Naive thymus-derived CD4-positive, alpha-beta T cell (primary cell): ENCODE data around the gene C1orf56. TPM values are rescaled to one million over a fixed set of nuclear protein-coding genes. Genes with fewer than 3 reads are reported as not detected.

ENCODE experiments used
- ATAC-seq: fragments of 150-1000 bp; cut with Tn5 transposase; 2 replicates; pipeline ENCODE4 v1.10.0; 2021; ENCODE audit warnings: mild to moderate bottlenecking, moderate library complexity
- CTCF ChIA-PET: fragments of 350-600 bp; sonication (Branson Sonifier 250); formaldehyde crosslinking; loops from one replicate; lab custom pipeline; 2021; ENCODE audit warnings: antibody characterized with exemption; lab: Charles Lee
- POLR2A ChIA-PET: fragments of 350-600 bp; sonication (Branson Sonifier 250); formaldehyde crosslinking; loops from one replicate; lab custom pipeline; 2021; ENCODE audit warnings: antibody characterized with exemption, inconsistent platforms; lab: Charles Lee
- DNase-seq, 9 donors: peaks; one replicate each; pipeline versions ENCODE4 v3.0.0 to v3.0.0-alpha.2; 2020 to 2022; ENCODE audit warnings: mixed read lengths in 1 of 9
- H3K27ac ChIP-seq: one replicate; pipeline ENCODE4 v1.7.0; 2013; ENCODE audit warnings: mild to moderate bottlenecking, low read depth, low read length, moderate library complexity
- H3K27me3 ChIP-seq, 2 donors: one replicate each; pipeline ENCODE4 v1.7.0; 2013; ENCODE audit warnings: low read length in 2 of 2, mild to moderate bottlenecking in 2 of 2, moderate library complexity in 2 of 2; ENCODE audit not compliant: control insufficient read depth in 2 of 2, insufficient read depth in 2 of 2
- H3K36me3 ChIP-seq, 3 experiments: 1 replicate in 2 of 3; 2 replicates in 1 of 3; pipeline ENCODE4 v1.7.0; 2013; ENCODE audit warnings: low read length in 3 of 3, mild to moderate bottlenecking in 3 of 3, moderate library complexity in 1 of 3; ENCODE audit not compliant: insufficient read depth in 3 of 3, control insufficient read depth in 2 of 3
- H3K4me1 ChIP-seq, 2 donors: one replicate each; pipeline ENCODE4 v1.7.0; 2013; ENCODE audit warnings: low read length in 2 of 2, mild to moderate bottlenecking in 2 of 2, moderate library complexity in 1 of 2; ENCODE audit not compliant: control insufficient read depth in 2 of 2, insufficient read depth in 2 of 2
- H3K4me3 ChIP-seq: 2 replicates; pipeline ENCODE4 v1.7.0; 2013; ENCODE audit warnings: mild to moderate bottlenecking, low read length
- H3K9me3 ChIP-seq, 3 experiments: 1 replicate in 2 of 3; 2 replicates in 1 of 3; pipeline ENCODE4 v1.7.0; 2013; ENCODE audit warnings: low read length in 3 of 3; ENCODE audit not compliant: control insufficient read depth in 2 of 3
- H3K27ac Mint-ChIP-seq, 9 donors: one replicate each; pipeline ENCODE4 v1.8.0; 2020 to 2022; ENCODE audit warnings: mixed read lengths in 9 of 9, mild to moderate bottlenecking in 8 of 9, moderate library complexity in 5 of 9, inconsistent platforms in 2 of 9
- H3K27me3 Mint-ChIP-seq, 5 donors: one replicate each; pipeline ENCODE4 v1.8.0; 2021 to 2022; ENCODE audit warnings: mixed read lengths in 5 of 5, mild to moderate bottlenecking in 1 of 5
- H3K36me3 Mint-ChIP-seq, 5 donors: one replicate each; pipeline ENCODE4 v1.8.0; 2020 to 2022; ENCODE audit warnings: mixed read lengths in 5 of 5, mild to moderate bottlenecking in 3 of 5, inconsistent platforms in 1 of 5
- H3K4me1 Mint-ChIP-seq, 7 donors: one replicate each; pipeline ENCODE4 v1.8.0; 2020 to 2022; ENCODE audit warnings: mixed read lengths in 7 of 7, mild to moderate bottlenecking in 3 of 7, inconsistent platforms in 1 of 7
- H3K4me3 Mint-ChIP-seq, 10 donors: one replicate each; pipeline ENCODE4 v1.8.0; 2020 to 2022; ENCODE audit warnings: mild to moderate bottlenecking in 10 of 10, mixed read lengths in 10 of 10, moderate library complexity in 6 of 10, inconsistent platforms in 2 of 10
- H3K9me3 Mint-ChIP-seq, 11 donors: one replicate each; pipeline ENCODE4 v1.8.0; 2020 to 2022; ENCODE audit warnings: mixed read lengths in 11 of 11, mild to moderate bottlenecking in 4 of 11, inconsistent platforms in 1 of 11, moderate library complexity in 1 of 11
- intact Hi-C, 2 donors: fragments of 100-400 bp; cut with micrococcal nuclease; formaldehyde crosslinking; loops; one replicate each; pipeline ENCODE4 v1.15.1; 2023
- polyA plus RNA-seq, 2 donors: library from polyadenylated mRNA; unstranded; fragments of 300-500 nt; fragmentation: Illumina TruSeq; gene quantifications; one replicate each; pipeline ENCODE4 v1.2.3, GENCODE V29; 2021
- total RNA-seq, 6 experiments: library from RNA in 5 of 6; stranded (reverse) in 5 of 6; gene quantifications; 1 replicate in 5 of 6; 2 replicates in 1 of 6; pipeline ENCODE4 v1.2.3 and lab custom pipeline; 2021 to 2026

C1orf56 gene
- total and polyA plus RNA-seq, 7 experiments from 2014 or later: 0.64 to 4.3 (median 2.8) TPM

DNA sequence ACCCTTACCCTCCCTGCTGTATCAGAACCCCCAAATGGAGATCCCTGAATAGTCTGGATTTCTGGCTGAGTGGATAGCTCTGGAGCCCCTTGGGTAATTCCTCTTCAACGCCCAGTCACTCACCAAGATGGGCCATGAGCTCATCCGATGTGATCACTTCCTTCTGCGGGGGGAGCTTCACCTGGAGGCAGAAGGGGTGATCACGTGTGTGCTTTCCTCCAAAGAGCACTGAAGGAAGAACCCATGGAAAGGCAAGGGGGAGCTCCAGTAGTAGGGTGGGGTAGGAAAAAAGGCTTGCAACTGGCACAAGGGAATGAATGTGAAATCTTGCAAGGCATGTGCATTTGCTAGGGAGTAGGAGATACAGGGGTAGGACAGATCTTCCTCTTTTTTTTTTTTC lies 45.9 kb upstream of the C1orf56 start:
- ChIA-PET POLR2A (interaction anchor here (0.6 to 2.1 kb wide), 9 partner anchors 10 to 155 kb away, joined by 3 to 8 read pairs (median 4); partner anchors contain the start of genes CERS2 and TNFAIP8L2), CTCF (interaction anchor here (0.7 to 1.9 kb wide), 6 partner anchors 10 to 98 kb away, joined by 3 to 9 read pairs (median 5); no protein-coding TSS in a partner anchor)
- Mint-ChIP-seq H3K27ac (peak overlapping the region in 8 of 9 donors; percentile 92 to 97 (median 96)), H3K36me3 (peaks cover 9 to 50% (median 17%) of the 10 kb centered on the region in 5 donors), H3K4me1 (peaks cover 33 to 62% (median 59%) of the 10 kb centered on the region in 7 donors), H3K27me3 (no peaks in the 10 kb centered on the region), H3K4me3 (peak overlapping the region; percentile 40 to 100 (median 89)), H3K9me3 (no peaks in the 10 kb centered on the region)
- Histone ChIP-seq H3K27me3 (no peaks in the 10 kb centered on the region), H3K27ac (peak overlapping the region; percentile 77), H3K4me1 (peaks cover 11 to 39% of the 10 kb centered on the region in 2 donors), H3K4me3 (no peak overlapping the region), H3K36me3 (peaks cover 0 to 56% (median 14%) of the 10 kb centered on the region in 3 experiments), H3K9me3 (no peaks in the 10 kb centered on the region)
- ATAC-seq: no peak
- intact Hi-C loops: loop anchor here (5.0 to 10.0 kb wide), 2 partner anchors 39 to 387 kb away; no protein-coding TSS in a partner anchor
- no peak for DNase-seq

DNA sequence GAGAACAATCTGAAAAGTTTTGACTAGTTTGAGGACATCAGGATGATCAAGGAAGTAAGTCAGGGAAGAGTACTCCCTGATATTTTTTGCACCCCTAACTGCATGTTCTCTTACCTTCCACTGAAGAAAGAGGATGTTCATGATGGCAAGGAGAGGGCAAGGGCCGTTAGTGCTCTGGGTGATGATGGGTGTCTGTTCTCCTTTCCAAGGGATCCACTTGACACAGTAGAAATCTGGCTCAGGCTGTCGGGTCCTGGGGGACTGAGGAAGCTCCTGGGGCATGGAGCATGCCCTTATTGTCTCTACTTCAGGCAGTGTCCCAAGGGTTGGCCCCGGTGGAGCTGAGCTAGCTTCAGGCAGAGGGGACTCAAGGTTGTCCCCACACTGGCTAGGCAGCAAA lies 45.5 kb upstream of the C1orf56 start:
- peak overlapping the region; percentile 40 to 100 (median 89) for H3K4me3 Mint-ChIP-seq
- H3K27ac ChIP-seq: peak overlapping the region; percentile 77
- ATAC-seq (no peak), DNase-seq (no peak)
- peaks cover 16 to 43% of the 10 kb centered on the region in 2 donors for H3K4me1 ChIP-seq
- ChIA-PET POLR2A (interaction anchor here (0.6 to 2.1 kb wide), 9 partner anchors 9 to 60 kb away, joined by 3 to 8 read pairs (median 3); partner anchors contain the start of gene CERS2), CTCF (interaction anchor here (0.7 to 1.4 kb wide), 5 partner anchors 23 to 88 kb away, joined by 3 to 9 read pairs (median 5); no protein-coding TSS in a partner anchor)
- intact Hi-C loops: loop anchor here (5.0 to 10.0 kb wide), 2 partner anchors 40 to 387 kb away; no protein-coding TSS in a partner anchor
- H3K4me1 Mint-ChIP-seq: peaks cover 37 to 66% (median 63%) of the 10 kb centered on the region in 7 donors
- H3K9me3 Mint-ChIP-seq: no peaks in the 10 kb centered on the region
- no peaks in the 10 kb centered on the region for H3K9me3 ChIP-seq
- no peaks in the 10 kb centered on the region for H3K27me3 Mint-ChIP-seq
- peaks cover 0 to 51% (median 14%) of the 10 kb centered on the region in 3 experiments for H3K36me3 ChIP-seq
- H3K36me3 Mint-ChIP-seq: peaks cover 8 to 47% (median 17%) of the 10 kb centered on the region in 5 donors
- H3K27ac Mint-ChIP-seq: peak overlapping the region in 8 of 9 donors; percentile 92 to 97 (median 96)
- no peaks in the 10 kb centered on the region for H3K27me3 ChIP-seq
- H3K4me3 ChIP-seq: peak overlapping the region; percentile 46

GRCh38 chr1:151002611-151003010 lies 44.9 kb upstream of the C1orf56 start:
- H3K4me3 Mint-ChIP-seq: peak overlapping the region; percentile 85 to 100 (median 96)
- ChIA-PET CTCF (interaction anchor here (0.7 to 1.6 kb wide), 4 partner anchors 27 to 237 kb away, joined by 3 to 6 read pairs (median 4); partner anchors contain the start of gene CTSS), POLR2A (interaction anchor here (0.9 to 4.5 kb wide), 8 partner anchors 7 to 52 kb away, joined by 3 to 20 read pairs (median 6); partner anchors contain the start of gene CERS2)
- H3K27me3 Mint-ChIP-seq: no peaks in the 10 kb centered on the region
- H3K9me3 Mint-ChIP-seq: no peaks in the 10 kb centered on the region
- peaks cover 43 to 72% (median 68%) of the 10 kb centered on the region in 7 donors for H3K4me1 Mint-ChIP-seq
- Histone ChIP-seq H3K36me3 (peaks cover 0 to 45% (median 14%) of the 10 kb centered on the region in 3 experiments), H3K9me3 (no peaks in the 10 kb centered on the region), H3K27ac (peak overlapping the region; percentile 77), H3K4me1 (peaks cover 21 to 49% of the 10 kb centered on the region in 2 donors), H3K27me3 (no peaks in the 10 kb centered on the region), H3K4me3 (peak overlapping the region; percentile 46)
- peak overlapping the region; percentile 83 to 97 (median 96) for H3K27ac Mint-ChIP-seq
- intact Hi-C loops: loop anchor here (5.0 to 10.0 kb wide), 2 partner anchors 40 to 388 kb away; no protein-coding TSS in a partner anchor
- peaks cover 6 to 41% (median 17%) of the 10 kb centered on the region in 5 donors for H3K36me3 Mint-ChIP-seq
- no peak for DNase-seq
- no peak for ATAC-seq

- H3K4me3 ChIP-seq: peak overlapping the region; percentile 46
- POLR2A ChIA-PET: interaction anchor here (0.8 to 4.5 kb wide), 8 partner anchors 8 to 152 kb away, joined by 3 to 20 read pairs (median 5); partner anchors contain the start of gene C1orf56
- no peaks in the 10 kb centered on the region for H3K9me3 Mint-ChIP-seq
Measured at GRCh38 chr1:151003180-151003579, 44.4 kb upstream of the C1orf56 start.

DNA sequence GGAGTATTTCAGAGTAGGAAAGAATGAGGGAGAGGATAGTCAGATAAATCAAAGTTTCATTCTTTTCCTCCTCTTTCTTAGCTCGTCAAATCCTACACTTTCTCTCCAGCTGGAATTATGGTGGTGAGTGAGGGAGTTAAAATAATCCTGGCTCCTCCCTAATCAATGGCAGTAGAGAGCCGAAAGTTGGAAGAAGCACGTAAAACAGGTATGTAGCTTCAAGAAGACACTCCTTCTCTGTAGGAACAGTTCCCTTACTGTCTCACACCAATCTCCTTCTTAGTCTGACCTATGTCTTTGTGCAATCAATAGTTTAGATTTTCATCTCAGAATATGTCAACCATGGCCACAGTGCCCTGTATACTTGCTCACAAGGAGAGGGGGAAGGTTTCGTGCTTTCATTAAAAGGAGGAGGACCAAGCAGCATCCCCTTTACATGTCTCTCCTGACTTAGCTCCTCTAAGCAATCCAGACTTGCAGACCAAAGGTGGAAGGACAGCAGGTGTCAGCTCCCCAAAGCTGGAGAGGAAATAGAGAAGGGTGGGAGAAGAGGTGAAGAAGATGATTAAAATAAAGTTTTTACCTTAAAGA lies 41.7 kb upstream of the C1orf56 start:
- Mint-ChIP-seq H3K4me3 (peak overlapping the region; percentile 91 to 100 (median 97)), H3K4me1 (peaks cover 58 to 87% (median 83%) of the 10 kb centered on the region in 7 donors), H3K9me3 (no peaks in the 10 kb centered on the region), H3K36me3 (peaks cover 5 to 23% (median 11%) of the 10 kb centered on the region in 5 donors), H3K27me3 (no peaks in the 10 kb centered on the region), H3K27ac (peak overlapping the region; percentile 92 to 99 (median 97))
- ChIA-PET POLR2A (interaction anchor here (0.5 to 4.5 kb wide), 20 partner anchors 8 to 1119 kb away, joined by 3 to 40 read pairs (median 6); partner anchors contain the start of genes ANXA9, C1orf56, CDC42SE1 and CERS2), CTCF (interaction anchor here (0.6 to 3.5 kb wide), 12 partner anchors 11 to 240 kb away, joined by 3 to 30 read pairs (median 4); partner anchors contain the start of genes ANXA9, CERS2 and CTSS)
- no peaks in the 10 kb centered on the region for H3K27me3 ChIP-seq
- no peaks in the 10 kb centered on the region for H3K9me3 ChIP-seq
- peak overlapping the region; percentile 76 for H3K4me3 ChIP-seq
- H3K4me1 ChIP-seq: peaks cover 39 to 55% of the 10 kb centered on the region in 2 donors
- ATAC-seq (no peak), DNase-seq (no peak)
- intact Hi-C loops: loop anchor here (1.0 to 10.0 kb wide), 7 partner anchors 27 to 739 kb away; partner anchors contain the start of genes APH1A (in 1 of the 2), CERS2 (in 1 of the 2), PSMD4 (in 1 of the 2) and TNFAIP8L2 (in 1 of the 2)
- peak overlapping the region; percentile 96 for H3K27ac ChIP-seq
- peaks cover 0 to 14% (median 5%) of the 10 kb centered on the region in 3 experiments for H3K36me3 ChIP-seq

More at GRCh38 chr1:151003180-151003579, 44.4 kb upstream of the C1orf56 start:
- H3K9me3 ChIP-seq: no peaks in the 10 kb centered on the region
- Mint-ChIP-seq H3K4me3 (peak overlapping the region; percentile 85 to 100 (median 96)), H3K27me3 (no peaks in the 10 kb centered on the region), H3K4me1 (peaks cover 47 to 78% (median 74%) of the 10 kb centered on the region in 7 donors), H3K36me3 (peaks cover 6 to 38% (median 16%) of the 10 kb centered on the region in 5 donors), H3K27ac (peak overlapping the region; percentile 83 to 97 (median 96))
- H3K4me1 ChIP-seq: peaks cover 25 to 54% of the 10 kb centered on the region in 2 donors
- peak; percentile 12 for ATAC-seq
- peak overlapping the region; percentile 77 for H3K27ac ChIP-seq
- DNase-seq: peak in 5 of 9 donors; percentile 21 to 41 (median 40)
- no peaks in the 10 kb centered on the region for H3K27me3 ChIP-seq
- intact Hi-C loops: loop anchor here (5.0 to 10.0 kb wide), 2 partner anchors 41 to 388 kb away; no protein-coding TSS in a partner anchor
- CTCF ChIA-PET: interaction anchor here (0.9 to 1.6 kb wide), 4 partner anchors 27 to 238 kb away, joined by 3 to 6 read pairs (median 4); partner anchors contain the start of gene CTSS
- H3K36me3 ChIP-seq: peaks cover 0 to 40% (median 14%) of the 10 kb centered on the region in 3 experiments
